Measurements from ENCODE around the gene EML1. TPM values are rescaled to one million over a fixed set of nuclear protein-coding genes. Genes with fewer than 3 reads are reported as not detected.

The EML1 gene
- total RNA-seq, 2 donors from 2014 or later, result 28.3 to 30.2 TPM

- Histone ChIP-seq H3K4me3 (no peak overlapping the region), H3K4me1 (peaks cover 0 to 50% of the 10 kb centered on the region in 2 donors), H3K9me3 (no peaks in the 10 kb centered on the region), H3K36me3 (no peaks in the 10 kb centered on the region), H3K27me3 (no peaks in the 10 kb centered on the region), H3K27ac (no peak overlapping the region)
- no peak for DNase-seq (ENCODE audit: low spot score)
- no peak for TF ChIP-seq CTCF (IDR thresholded peaks at IDR 0.05)
Measured at GRCh38 chr14:99805757-99806439, 12.7 kb downstream of the EML1 start.

GRCh38 chr14:99806836-99807235 is 13.6 kb downstream of the EML1 start:
- TF ChIP-seq CTCF (IDR thresholded peaks at IDR 0.05), result no peak
- Histone ChIP-seq H3K27ac (no peak overlapping the region), H3K4me3 (no peak overlapping the region), H3K9me3 (no peaks in the 10 kb centered on the region), H3K36me3 (no peaks in the 10 kb centered on the region), H3K4me1 (peaks cover 0 to 50% of the 10 kb centered on the region in 2 donors), H3K27me3 (no peaks in the 10 kb centered on the region)
- DNase-seq (ENCODE audit: low spot score), result no peak

- peak overlapping the region in 1 of 2 donors; percentile 35 for H3K27ac ChIP-seq
- no peaks in the 10 kb centered on the region for H3K27me3 ChIP-seq
- no peak for TF ChIP-seq CTCF (IDR thresholded peaks at IDR 0.05)
- H3K9me3 ChIP-seq, result no peaks in the 10 kb centered on the region
- H3K36me3 ChIP-seq, result no peaks in the 10 kb centered on the region
- H3K4me3 ChIP-seq, result no peak overlapping the region
- H3K4me1 ChIP-seq, result peaks cover 0 to 43% of the 10 kb centered on the region in 2 donors
- DNase-seq (ENCODE audit: low spot score), result no peak
Measured at GRCh38 chr14:99807413-99808153, 14.4 kb downstream of the EML1 start.

GRCh38 chr14:99808154-99808505 is 14.9 kb downstream of the EML1 start:
- Histone ChIP-seq H3K27ac (peak overlapping the region in 1 of 2 donors; percentile 65), H3K9me3 (no peaks in the 10 kb centered on the region), H3K4me3 (no peak overlapping the region), H3K27me3 (no peaks in the 10 kb centered on the region), H3K4me1 (peaks cover 0 to 37% of the 10 kb centered on the region in 2 donors), H3K36me3 (no peaks in the 10 kb centered on the region)
- no peak for TF ChIP-seq CTCF (IDR thresholded peaks at IDR 0.05)
- DNase-seq (ENCODE audit: low spot score), result no peak

GRCh38 chr14:99808515-99808914 is 15.3 kb downstream of the EML1 start:
- H3K27ac ChIP-seq, result peak overlapping the region in 1 of 2 donors; percentile 65
- no peak for TF ChIP-seq CTCF (IDR thresholded peaks at IDR 0.05)

More at GRCh38 chr14:99808515-99808914, 15.3 kb downstream of the EML1 start:
- peaks cover 0 to 34% of the 10 kb centered on the region in 2 donors for H3K4me1 ChIP-seq
- H3K27me3 ChIP-seq, result no peaks in the 10 kb centered on the region
- no peaks in the 10 kb centered on the region for H3K36me3 ChIP-seq
- DNase-seq (ENCODE audit: low spot score), result no peak
- H3K4me3 ChIP-seq, result no peak overlapping the region
- H3K9me3 ChIP-seq, result no peaks in the 10 kb centered on the region
